MM.1S (cell line): ENCODE data around the gene AGBL4.

Source experiments
- DNase-seq: peaks from one replicate; pipeline ENCODE4 v3.0.0-alpha.2; 2015
- H2AFZ ChIP-seq: fragments of 300-600 bp; sonication (generic); 2 replicates; pipeline ENCODE4 v1.6.0; 2016; ENCODE audit warnings: antibody characterized with exemption, low read length
- H3F3A ChIP-seq: fragments of 300-600 bp; sonication (generic); 2 replicates; pipeline ENCODE4 v1.6.1; 2016; ENCODE audit warnings: mild to moderate bottlenecking, antibody characterized with exemption, low read length, moderate library complexity, mixed read lengths; ENCODE audit not compliant: insufficient read depth
- H3K27ac ChIP-seq: fragments of 300-600 bp; sonication (generic); 2 replicates; pipeline ENCODE4 v1.5.1; 2016; ENCODE audit warnings: mild to moderate bottlenecking, low read length
- H3K27me3 ChIP-seq: fragments of 300-600 bp; sonication (generic); replicated peaks from 2 replicates; pipeline ENCODE4 v1.6.0; 2016; ENCODE audit warnings: low read length; ENCODE audit not compliant: insufficient read depth
- H3K36me3 ChIP-seq: fragments of 300-600 bp; sonication (generic); replicated peaks from 2 replicates; pipeline ENCODE4 v1.6.1; 2016; ENCODE audit warnings: mild to moderate bottlenecking, low read length, mixed read lengths; ENCODE audit not compliant: insufficient read depth
- H3K4me1 ChIP-seq: fragments of 300-600 bp; sonication (generic); 2 replicates; pipeline ENCODE4 v1.6.1; 2016; ENCODE audit warnings: low read length, mixed read lengths
- H3K4me2 ChIP-seq: fragments of 300-600 bp; sonication (generic); 2 replicates; pipeline ENCODE4 v1.6.0; 2016; ENCODE audit warnings: low read depth, low read length
- H3K4me3 ChIP-seq: fragments of 300-600 bp; sonication (generic); 2 replicates; pipeline ENCODE4 v1.5.1; 2016; ENCODE audit warnings: low read length, mixed read lengths
- H3K79me2 ChIP-seq: fragments of 300-600 bp; sonication (generic); 2 replicates; pipeline ENCODE4 v1.6.1; 2016; ENCODE audit warnings: mixed run types, low read length, mixed read lengths
- H3K9ac ChIP-seq: fragments of 300-600 bp; sonication (generic); 2 replicates; pipeline ENCODE4 v1.6.1; 2016; ENCODE audit warnings: low read length, mixed read lengths
- H3K9me2 ChIP-seq: fragments of 300-600 bp; sonication (generic); replicated peaks from 2 replicates; pipeline ENCODE4 v1.6.1; 2016; ENCODE audit warnings: mild to moderate bottlenecking, low read length, mixed read lengths; ENCODE audit not compliant: insufficient read depth
- H3K9me3 ChIP-seq: fragments of 300-600 bp; sonication (generic); replicated peaks from 2 replicates; pipeline ENCODE4 v1.6.1; 2016; ENCODE audit warnings: mild to moderate bottlenecking, low read length, mixed read lengths; ENCODE audit not compliant: insufficient read depth
- H4K20me1 ChIP-seq: fragments of 300-600 bp; sonication (generic); 2 replicates; pipeline ENCODE4 v1.6.1; 2016; ENCODE audit warnings: mild to moderate bottlenecking, low read length, moderate library complexity, mixed read lengths; ENCODE audit not compliant: insufficient read depth
- EZH2 ChIP-seq: fragments of 300-600 bp; sonication (generic); optimal IDR thresholded peaks from 2 replicates; pipeline ENCODE3; 2017; ENCODE audit warnings: low read depth, mild to moderate bottlenecking, antibody characterized with exemption, low read length, mixed read lengths
- EZH2phosphoT487 ChIP-seq: fragments of 300-600 bp; sonication (generic); IDR thresholded peaks from 2 replicates; pipeline ENCODE4 v1.6.1; 2018; ENCODE audit warnings: antibody characterized with exemption, low read length
- TF ChIP-seq, protein P1 (sequence below): fragments of 300-600 bp; sonication (generic); IDR thresholded peaks from 2 replicates; pipeline ENCODE4 v1.5.1; 2016; ENCODE audit warnings: antibody characterized with exemption, low read length, mixed read lengths

The AGBL4 gene

DNA sequence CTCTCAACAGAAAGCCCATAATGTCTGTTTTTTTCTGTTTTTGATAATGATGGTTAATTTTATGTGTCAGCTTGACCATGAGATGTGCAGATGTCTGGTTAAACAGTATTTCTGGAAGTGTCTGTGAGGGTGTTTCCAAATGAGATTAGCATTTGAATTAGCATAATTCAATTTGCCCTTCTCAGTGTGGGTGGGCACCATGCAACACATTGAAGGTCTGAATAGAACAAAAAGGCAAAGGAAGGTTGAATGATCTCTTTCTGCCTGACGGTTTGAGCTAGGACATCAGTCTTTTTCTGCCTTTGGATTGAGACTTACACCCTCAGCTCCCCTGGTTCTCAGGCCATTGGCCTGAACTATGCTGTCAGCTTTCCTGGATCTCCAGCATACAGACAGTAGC, 1516.9 kb downstream of the AGBL4 start:
- TF ChIP-seq, protein P1, sequence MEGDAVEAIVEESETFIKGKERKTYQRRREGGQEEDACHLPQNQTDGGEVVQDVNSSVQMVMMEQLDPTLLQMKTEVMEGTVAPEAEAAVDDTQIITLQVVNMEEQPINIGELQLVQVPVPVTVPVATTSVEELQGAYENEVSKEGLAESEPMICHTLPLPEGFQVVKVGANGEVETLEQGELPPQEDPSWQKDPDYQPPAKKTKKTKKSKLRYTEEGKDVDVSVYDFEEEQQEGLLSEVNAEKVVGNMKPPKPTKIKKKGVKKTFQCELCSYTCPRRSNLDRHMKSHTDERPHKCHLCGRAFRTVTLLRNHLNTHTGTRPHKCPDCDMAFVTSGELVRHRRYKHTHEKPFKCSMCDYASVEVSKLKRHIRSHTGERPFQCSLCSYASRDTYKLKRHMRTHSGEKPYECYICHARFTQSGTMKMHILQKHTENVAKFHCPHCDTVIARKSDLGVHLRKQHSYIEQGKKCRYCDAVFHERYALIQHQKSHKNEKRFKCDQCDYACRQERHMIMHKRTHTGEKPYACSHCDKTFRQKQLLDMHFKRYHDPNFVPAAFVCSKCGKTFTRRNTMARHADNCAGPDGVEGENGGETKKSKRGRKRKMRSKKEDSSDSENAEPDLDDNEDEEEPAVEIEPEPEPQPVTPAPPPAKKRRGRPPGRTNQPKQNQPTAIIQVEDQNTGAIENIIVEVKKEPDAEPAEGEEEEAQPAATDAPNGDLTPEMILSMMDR, result no peak
- no peak for TF ChIP-seq EZH2
- no peak for TF ChIP-seq EZH2phosphoT487
- no peak overlapping the region for H2AFZ ChIP-seq

GRCh38 chr1:48500541-48501450, 1523.0 kb downstream of the AGBL4 start:
- H3K9me3 ChIP-seq, result no peaks in the 10 kb centered on the region
- no peak overlapping the region for H3K4me3 ChIP-seq
- H3K4me2 ChIP-seq, result no peak overlapping the region
- no peak for DNase-seq
- no peak overlapping the region for H3K27ac ChIP-seq
- no peak overlapping the region for H2AFZ ChIP-seq
- no peak overlapping the region for H3K9ac ChIP-seq
- H3K27me3 ChIP-seq, result no peaks in the 10 kb centered on the region
- H3K36me3 ChIP-seq, result no peaks in the 10 kb centered on the region
- no peaks in the 10 kb centered on the region for H3K4me1 ChIP-seq
- H4K20me1 ChIP-seq, result no peaks in the 10 kb centered on the region
- TF ChIP-seq, protein P1, result no peak
- TF ChIP-seq EZH2 (no peak), EZH2phosphoT487 (no peak)
- no peaks in the 10 kb centered on the region for H3F3A ChIP-seq
- no peaks in the 10 kb centered on the region for H3K9me2 ChIP-seq
- H3K79me2 ChIP-seq, result no peaks in the 10 kb centered on the region

More for the DNA sequence above, 1516.9 kb downstream of the AGBL4 start:
- Histone ChIP-seq H3K9ac (no peak overlapping the region), H3F3A (no peaks in the 10 kb centered on the region), H3K4me3 (no peak overlapping the region), H3K79me2 (no peaks in the 10 kb centered on the region), H3K9me3 (no peaks in the 10 kb centered on the region), H4K20me1 (no peaks in the 10 kb centered on the region), H3K4me2 (no peak overlapping the region), H3K27me3 (no peaks in the 10 kb centered on the region), H3K36me3 (no peaks in the 10 kb centered on the region), H3K27ac (no peak overlapping the region), H3K9me2 (no peaks in the 10 kb centered on the region), H3K4me1 (no peaks in the 10 kb centered on the region)
- no peak for DNase-seq

GRCh38 chr1:48499211-48499735, 1524.5 kb downstream of the AGBL4 start:
- H3K9ac ChIP-seq, result no peak overlapping the region
- H3F3A ChIP-seq, result no peaks in the 10 kb centered on the region
- no peaks in the 10 kb centered on the region for H3K36me3 ChIP-seq
- DNase-seq, result no peak
- no peaks in the 10 kb centered on the region for H4K20me1 ChIP-seq
- H3K4me3 ChIP-seq, result no peak overlapping the region
- TF ChIP-seq EZH2 (no peak), EZH2phosphoT487 (no peak)
- TF ChIP-seq, protein P1, result no peak
- H3K9me2 ChIP-seq, result no peaks in the 10 kb centered on the region
- no peak overlapping the region for H3K27ac ChIP-seq
- H3K27me3 ChIP-seq, result no peaks in the 10 kb centered on the region
- H3K4me1 ChIP-seq, result no peaks in the 10 kb centered on the region
- H3K79me2 ChIP-seq, result no peaks in the 10 kb centered on the region
- H3K9me3 ChIP-seq, result no peaks in the 10 kb centered on the region
- no peak overlapping the region for H2AFZ ChIP-seq
- no peak overlapping the region for H3K4me2 ChIP-seq
